K562 (cell line): ENCODE measurements around the gene SMIM29. TPM values are rescaled to one million over a fixed set of nuclear protein-coding genes. Genes with fewer than 3 reads are reported as not detected.

Experiments
- BACH1 ChIP-seq: fragments of 200-800 bp; sonication (Bioruptor generic); IDR thresholded peaks from 2 replicates; pipeline ENCODE4 v1.6.1; 2016; ENCODE audit warnings: missing genetic modification characterization, missing compliant biosample characterization
- DIDO1 ChIP-seq: fragments of 450-650 bp; IDR thresholded peaks from 2 replicates; pipeline ENCODE4 v1.6.1; 2016; ENCODE audit warnings: low read depth, missing biosample characterization, missing genetic modification characterization
- GABPB1 ChIP-seq: sonication (generic); formaldehyde crosslinking; IDR thresholded peaks from 2 replicates; pipeline ENCODE4 v1.8.0; 2022; ENCODE audit warnings: mild to moderate bottlenecking, missing genetic modification reagents
- HDAC8 ChIP-seq: fragments of 450-650 bp; IDR thresholded peaks from 2 replicates; pipeline ENCODE4 v1.6.1; 2016; ENCODE audit warnings: mild to moderate bottlenecking, missing genetic modification characterization, moderate library complexity, missing compliant biosample characterization
- HNRNPLL ChIP-seq: fragments of 200-400 bp; formaldehyde crosslinking; IDR thresholded peaks from 2 replicates; pipeline ENCODE4 v1.6.1; 2017; ENCODE audit warnings: low read length, low read depth, mild to moderate bottlenecking; ENCODE audit not compliant: poor library complexity, severe bottlenecking
- MGA ChIP-seq: fragments of 450-650 bp; IDR thresholded peaks from 2 replicates; pipeline ENCODE4 v1.6.1; 2016; ENCODE audit warnings: mild to moderate bottlenecking, moderate library complexity
- MTA3 ChIP-seq: fragments of 450-650 bp; formaldehyde crosslinking; IDR thresholded peaks from 2 replicates; pipeline ENCODE4 v1.6.1; 2017; ENCODE audit warnings: mild to moderate bottlenecking, borderline replicate concordance
- NBN ChIP-seq: fragments of 450-650 bp; IDR thresholded peaks from 2 replicates; pipeline ENCODE4 v1.6.1; 2016; ENCODE audit warnings: low read depth, mild to moderate bottlenecking
- NCOA1 ChIP-seq: fragments of 450-650 bp; IDR thresholded peaks from 2 replicates; pipeline ENCODE4 v1.6.1; 2016; ENCODE audit warnings: low read depth
- NFIC ChIP-seq: fragments of 450-650 bp; IDR thresholded peaks from 2 replicates; pipeline ENCODE4 v1.6.1; 2017; ENCODE audit warnings: mild to moderate bottlenecking, inconsistent platforms
- RBFOX2 ChIP-seq: fragments of 200-400 bp; formaldehyde crosslinking; IDR thresholded peaks from 2 replicates; pipeline ENCODE4 v1.6.1; 2017; ENCODE audit warnings: low read depth, mild to moderate bottlenecking, low read length, moderate library complexity
- ZNF644 ChIP-seq: fragments of 200-800 bp; sonication (Bioruptor generic); IDR thresholded peaks from 2 replicates; pipeline ENCODE4 v1.6.1; 2016; ENCODE audit warnings: low read depth, missing genetic modification characterization, missing compliant biosample characterization
- polyA plus RNA-seq, 8 experiments: library from polyadenylated mRNA; depleted of rRNA in 4 of 8; stranded (reverse) in 5 of 8; unstranded in 3 of 8; fragments of >200 nt; fragmentation: Nextera tagmentation in 2 of 8; fragmentation: Illumina TruSeq in 1 of 8; extraction: Ambion mirVana in 2 of 8; extraction: Trizol in 1 of 8; gene quantifications; 2 replicates each; pipeline versions ENCODE4 v1.2.1 to v1.2.3, GENCODE V29; 2011 to 2014; ENCODE audit warnings: inconsistent platforms in 1 of 8, missing spikeins in 1 of 8
- total RNA-seq, 7 experiments: library from RNA; depleted of rRNA in 6 of 7; stranded (reverse); fragments of >200 nt in 6 of 7; fragmentation: Illumina TruSeq in 2 of 7; extraction: Trizol in 2 of 7; gene quantifications; 2 replicates each; pipeline versions ENCODE4 v1.2.1 to v1.2.3, GENCODE V29; 2011 to 2021; ENCODE audit warnings: low replicate concordance in 1 of 7
- TF ChIP-seq, protein P1 (sequence below): fragments of 450-650 bp; formaldehyde crosslinking; IDR thresholded peaks from 2 replicates; pipeline ENCODE4 v1.4.0; 2020; ENCODE audit warnings: mild to moderate bottlenecking, moderate library complexity

The SMIM29 gene
- total and polyA plus RNA-seq, 9 of the 15 experiments (the other 6 are each of a cell fraction or from before 2014, with no cell fraction given), result 6.5 to 36.7 (median 20.9) TPM

DNA sequence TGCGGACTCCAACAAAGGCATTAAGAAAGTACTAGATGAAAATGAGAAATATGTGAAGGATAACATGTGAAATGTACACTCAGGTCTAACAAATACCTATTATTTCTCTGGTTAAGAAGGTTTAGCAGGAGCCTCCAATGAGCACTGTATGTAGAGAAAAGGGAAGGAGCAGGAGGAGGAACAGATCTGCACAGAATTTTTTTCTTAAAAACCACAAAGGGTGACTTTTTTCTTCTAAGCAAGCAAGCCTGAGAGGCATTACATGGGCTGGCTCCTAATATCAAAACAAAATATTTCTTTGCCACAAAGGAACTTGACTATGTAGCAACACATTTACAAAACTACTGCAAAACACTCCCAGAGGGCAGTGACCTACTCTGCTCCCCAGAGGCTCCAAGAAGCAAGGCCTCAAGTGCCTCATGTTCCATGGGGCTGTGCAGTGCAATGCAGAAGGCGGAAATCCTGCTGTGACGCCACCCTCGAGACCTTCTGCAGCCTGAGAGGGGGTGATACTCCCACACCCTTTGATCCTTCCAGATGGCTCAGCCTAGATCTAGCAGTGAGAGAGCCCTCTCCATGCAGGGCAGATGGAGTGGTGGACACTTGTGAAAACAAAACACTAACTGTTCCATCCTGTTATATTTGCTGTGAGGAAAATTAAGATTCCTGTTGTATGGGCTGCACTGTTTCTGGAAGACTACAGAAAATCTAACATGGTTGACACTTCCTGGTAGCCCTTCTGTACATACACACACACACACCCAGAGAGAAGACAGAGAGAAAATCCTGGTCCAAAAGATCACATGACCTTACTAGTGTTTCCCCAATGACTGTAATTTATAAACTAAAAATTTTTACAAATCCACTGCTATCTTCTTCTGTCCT lies 36.0 kb upstream of the SMIM29 start (continued):
- TF ChIP-seq MGA, result peak; percentile 73
- no peak for TF ChIP-seq HNRNPLL
- TF ChIP-seq, protein P1, sequence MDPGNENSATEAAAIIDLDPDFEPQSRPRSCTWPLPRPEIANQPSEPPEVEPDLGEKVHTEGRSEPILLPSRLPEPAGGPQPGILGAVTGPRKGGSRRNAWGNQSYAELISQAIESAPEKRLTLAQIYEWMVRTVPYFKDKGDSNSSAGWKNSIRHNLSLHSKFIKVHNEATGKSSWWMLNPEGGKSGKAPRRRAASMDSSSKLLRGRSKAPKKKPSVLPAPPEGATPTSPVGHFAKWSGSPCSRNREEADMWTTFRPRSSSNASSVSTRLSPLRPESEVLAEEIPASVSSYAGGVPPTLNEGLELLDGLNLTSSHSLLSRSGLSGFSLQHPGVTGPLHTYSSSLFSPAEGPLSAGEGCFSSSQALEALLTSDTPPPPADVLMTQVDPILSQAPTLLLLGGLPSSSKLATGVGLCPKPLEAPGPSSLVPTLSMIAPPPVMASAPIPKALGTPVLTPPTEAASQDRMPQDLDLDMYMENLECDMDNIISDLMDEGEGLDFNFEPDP, result no peak
- TF ChIP-seq HDAC8 (tag), result peak; percentile 39; the same call in 1 of the 2 replicates
- TF ChIP-seq NCOA1, result peak; percentile 57; the same call in 1 of the 2 replicates
- TF ChIP-seq DIDO1 (tag), result no peak
- 0 out of 2 replicates have a peak, but pooled peaks have one; percentile 38 for TF ChIP-seq MTA3
- peak; percentile 56; the same call in 1 of the 2 replicates for TF ChIP-seq NBN
- peak; percentile 66 for TF ChIP-seq GABPB1
- 0 out of 2 replicates have a peak, but pooled peaks have one; percentile 4 for TF ChIP-seq BACH1
- peak; percentile 66 for TF ChIP-seq NFIC
- no peak for TF ChIP-seq RBFOX2
- TF ChIP-seq ZNF644 (tag), result no peak
